8988T (cell line): ENCODE data around the gene USP6NL.

Source experiments
- DNase-seq: peaks from one replicate; pipeline ENCODE4 v3.0.0; 2011

The USP6NL gene

GRCh38 chr10:11588873-11589574 lies 22.4 kb downstream of the USP6NL start:
- DNase-seq, result no peak

- DNase-seq, result no peak
These were observed 23.7 kb downstream of the USP6NL start for GRCh38 chr10:11587722-11588259.

GRCh38 chr10:11586170-11586569 lies 25.3 kb downstream of the USP6NL start:
- no peak for DNase-seq

- DNase-seq, result no peak
These were observed 30.2 kb downstream of the USP6NL start for GRCh38 chr10:11581213-11581612.

GRCh38 chr10:11579885-11580284 lies 31.6 kb downstream of the USP6NL start:
- no peak for DNase-seq

- no peak for DNase-seq
These were observed 32.6 kb downstream of the USP6NL start for GRCh38 chr10:11578802-11579255.

GRCh38 chr10:11576092-11576809 lies 35.2 kb downstream of the USP6NL start:
- DNase-seq, result no peak

GRCh38 chr10:11573497-11573896 lies 38.0 kb downstream of the USP6NL start:
- DNase-seq, result no peak

- DNase-seq, result no peak
These were observed 40.7 kb downstream of the USP6NL start for GRCh38 chr10:11570751-11571150.

- DNase-seq, result no peak
These were observed 42.0 kb downstream of the USP6NL start for GRCh38 chr10:11569471-11569870.

GRCh38 chr10:11568578-11568977 lies 42.9 kb downstream of the USP6NL start:
- no peak for DNase-seq

- no peak for DNase-seq
These were observed 46.7 kb downstream of the USP6NL start for GRCh38 chr10:11564741-11565140.

GRCh38 chr10:11563936-11564335 lies 47.5 kb downstream of the USP6NL start:
- DNase-seq, result no peak

- no peak for DNase-seq
These were observed 48.6 kb downstream of the USP6NL start for GRCh38 chr10:11562888-11563287.

- DNase-seq, result no peak
These were observed 51.3 kb downstream of the USP6NL start for GRCh38 chr10:11560076-11560709.

GRCh38 chr10:11557967-11558366 lies 53.5 kb downstream of the USP6NL start:
- no peak for DNase-seq

- no peak for DNase-seq
These were observed 53.9 kb downstream of the USP6NL start for GRCh38 chr10:11557513-11557912.

GRCh38 chr10:11555556-11555955 lies 55.9 kb downstream of the USP6NL start:
- DNase-seq, result no peak

GRCh38 chr10:11553773-11554381 lies 57.6 kb downstream of the USP6NL start:
- DNase-seq, result no peak

GRCh38 chr10:11551916-11552602 lies 59.4 kb downstream of the USP6NL start:
- no peak for DNase-seq

GRCh38 chr10:11551104-11551503 lies 60.3 kb downstream of the USP6NL start:
- DNase-seq, result no peak

- DNase-seq, result no peak
These were observed 62.7 kb downstream of the USP6NL start for GRCh38 chr10:11548768-11549099.
